GM21723 (cell line): ENCODE data around the gene KLHL13.
"Not testable (repeated sequence)": the region's sequence is repeated elsewhere in the genome, so short reads cannot be mapped to it uniquely, and the experiment has no call there.

ENCODE experiments used
- ATAC-seq: cut with Tn5 transposase; IDR thresholded peaks from one replicate; pipeline ENCODE4 v1.9.1; 2021; ENCODE audit warnings: mild to moderate bottlenecking, moderate library complexity; ENCODE audit not compliant: unreplicated experiment

The KLHL13 gene

GRCh38 chrX:118116713-118117550 is at the start of gene KLHL13:
Gene KLHL13 (minus strand): TSS chrX:118116810. CDS start chrX:118028473, 88,337 bp downstream.
- peak; percentile 43 for ATAC-seq

- no peak for ATAC-seq
Observed at GRCh38 chrX:118164138-118164537, 47.5 kb upstream of the KLHL13 start.

GRCh38 chrX:118156953-118157608 is 40.5 kb upstream of the KLHL13 start:
- no peak for ATAC-seq

- ATAC-seq: no peak
Observed at GRCh38 chrX:118156254-118156952, 39.8 kb upstream of the KLHL13 start.

- ATAC-seq: no peak
Observed at GRCh38 chrX:118153270-118153669, 36.7 kb upstream of the KLHL13 start.

- no peak for ATAC-seq
Observed at GRCh38 chrX:118152721-118153120, 36.1 kb upstream of the KLHL13 start.

- no peak for ATAC-seq
Observed at GRCh38 chrX:118148737-118149136, 32.1 kb upstream of the KLHL13 start.

GRCh38 chrX:118147771-118148170 is 31.2 kb upstream of the KLHL13 start:
- ATAC-seq: not testable (repeated sequence)

GRCh38 chrX:118143578-118143977 is 27.0 kb upstream of the KLHL13 start:
- no peak for ATAC-seq

GRCh38 chrX:118131336-118131735 is 14.7 kb upstream of the KLHL13 start:
- no peak for ATAC-seq

- no peak for ATAC-seq
Observed at GRCh38 chrX:118129681-118130080, 13.1 kb upstream of the KLHL13 start.

GRCh38 chrX:118128724-118129123 is 12.1 kb upstream of the KLHL13 start:
- ATAC-seq: no peak

- ATAC-seq: no peak
Observed at GRCh38 chrX:118126286-118126685, 9.7 kb upstream of the KLHL13 start.

- not testable (repeated sequence) for ATAC-seq
Observed at GRCh38 chrX:118124243-118124642, 7.6 kb upstream of the KLHL13 start.

- no peak for ATAC-seq
Observed at GRCh38 chrX:118117741-118118140, 1.1 kb upstream of the KLHL13 start.

- peak; percentile 56 for ATAC-seq
Observed at GRCh38 chrX:118115953-118116712, 477 bp downstream of the KLHL13 start.

- no peak for ATAC-seq
Observed at GRCh38 chrX:118114971-118115370, 1.6 kb downstream of the KLHL13 start.

GRCh38 chrX:118109065-118109464 is 7.5 kb downstream of the KLHL13 start:
- ATAC-seq: no peak

GRCh38 chrX:118108304-118108703 is 8.3 kb downstream of the KLHL13 start:
- no peak for ATAC-seq

GRCh38 chrX:118100091-118100490 is 16.5 kb downstream of the KLHL13 start:
- ATAC-seq: no peak

GRCh38 chrX:118088084-118088483 is 28.5 kb downstream of the KLHL13 start:
- ATAC-seq: no peak
